ENCODE measurements around the gene CST2. TPM values are rescaled to one million over a fixed set of nuclear protein-coding genes. Genes with fewer than 3 reads are reported as not detected.
"Not testable (repeated sequence)": the region's sequence is repeated elsewhere in the genome, so short reads cannot be mapped to it uniquely, and the experiment has no call there.

CST2 gene, protein sequence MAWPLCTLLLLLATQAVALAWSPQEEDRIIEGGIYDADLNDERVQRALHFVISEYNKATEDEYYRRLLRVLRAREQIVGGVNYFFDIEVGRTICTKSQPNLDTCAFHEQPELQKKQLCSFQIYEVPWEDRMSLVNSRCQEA
- not detected for total RNA-seq (ENCODE audit: insufficient read depth, low replicate concordance)

DNA sequence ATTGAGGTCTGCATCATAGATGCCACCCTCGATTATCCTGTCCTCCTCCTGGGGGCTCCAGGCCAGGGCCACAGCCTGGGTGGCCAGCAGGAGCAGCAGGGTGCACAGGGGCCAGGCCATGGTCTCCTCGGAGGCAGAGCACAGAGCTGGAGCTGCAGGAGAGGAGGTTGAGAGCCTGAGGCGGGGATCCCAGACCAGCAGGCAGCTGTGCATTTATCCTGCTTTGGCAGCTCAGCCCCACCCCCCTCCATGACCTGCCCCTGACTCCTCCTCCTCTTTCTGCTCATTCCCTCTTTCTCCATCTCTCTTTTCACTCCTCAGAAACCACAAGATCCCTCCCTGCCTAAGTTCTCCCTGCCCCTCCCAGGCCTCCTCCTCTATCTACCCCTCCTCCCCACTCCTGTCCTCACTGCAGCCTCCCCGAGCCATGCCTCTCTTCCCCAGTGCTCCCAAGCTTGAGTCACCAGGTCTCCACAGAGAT, at the start of gene CST2:
Gene CST2 (minus strand): TSS at position 189 of the 481 bp plus-strand sequence. CDS start 69 bp downstream, at position 120.
- no peak for DNase-seq (ENCODE audit: low spot score)

DNA sequence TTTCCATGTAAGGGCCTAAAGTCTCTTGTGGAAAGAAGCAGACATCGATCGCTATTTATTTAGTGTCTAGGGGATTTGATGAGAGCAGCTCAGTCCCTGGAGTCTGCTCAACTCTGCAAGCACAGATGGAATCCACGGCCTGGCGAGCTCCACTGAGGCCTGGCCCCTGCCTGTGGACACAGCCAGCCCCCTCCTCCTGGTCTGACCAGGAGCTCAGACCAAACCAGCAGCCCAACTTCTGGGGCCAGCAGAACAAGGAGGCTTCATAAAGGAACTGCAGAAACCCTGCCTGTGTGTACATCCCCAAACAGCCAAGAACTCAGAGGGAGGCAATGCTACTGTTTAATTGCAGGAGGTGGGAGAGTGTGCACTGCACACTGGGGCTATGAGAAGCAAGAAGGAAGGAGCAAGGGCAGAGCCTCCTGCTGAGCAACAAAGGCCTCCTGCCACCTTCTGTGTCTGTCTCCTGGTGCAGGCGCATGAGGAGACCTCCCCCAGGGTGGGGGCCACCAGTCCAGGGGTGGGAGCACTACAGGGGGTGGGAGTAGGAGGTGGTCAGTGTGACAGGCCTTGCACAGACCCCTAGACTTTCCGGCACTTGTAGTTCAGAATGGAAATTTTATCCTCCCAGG, 49.2 kb upstream of the CST2 start:
- peak; percentile 11 for DNase-seq (ENCODE audit: low spot score)

DNA sequence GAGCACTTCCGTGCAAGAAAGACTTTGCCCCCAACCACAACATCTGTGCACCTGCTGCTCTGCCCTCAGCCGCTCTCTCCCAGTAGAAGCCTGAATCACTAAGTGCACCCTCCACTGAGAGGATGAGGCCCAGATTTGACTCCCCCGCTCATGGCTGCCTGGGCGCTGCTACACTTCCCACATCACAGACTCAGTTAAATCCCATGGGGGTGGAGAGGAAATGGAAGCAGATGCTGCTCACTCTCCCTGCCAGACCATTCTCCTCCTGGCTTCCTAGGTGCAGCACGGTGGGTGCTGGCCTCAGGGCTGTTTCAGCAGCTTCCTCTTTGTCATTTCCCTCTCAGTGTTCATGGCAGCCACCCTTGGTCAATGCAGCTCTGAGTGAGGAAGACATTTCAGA, 48.2 kb upstream of the CST2 start:
- DNase-seq (ENCODE audit: low spot score): no peak

DNA sequence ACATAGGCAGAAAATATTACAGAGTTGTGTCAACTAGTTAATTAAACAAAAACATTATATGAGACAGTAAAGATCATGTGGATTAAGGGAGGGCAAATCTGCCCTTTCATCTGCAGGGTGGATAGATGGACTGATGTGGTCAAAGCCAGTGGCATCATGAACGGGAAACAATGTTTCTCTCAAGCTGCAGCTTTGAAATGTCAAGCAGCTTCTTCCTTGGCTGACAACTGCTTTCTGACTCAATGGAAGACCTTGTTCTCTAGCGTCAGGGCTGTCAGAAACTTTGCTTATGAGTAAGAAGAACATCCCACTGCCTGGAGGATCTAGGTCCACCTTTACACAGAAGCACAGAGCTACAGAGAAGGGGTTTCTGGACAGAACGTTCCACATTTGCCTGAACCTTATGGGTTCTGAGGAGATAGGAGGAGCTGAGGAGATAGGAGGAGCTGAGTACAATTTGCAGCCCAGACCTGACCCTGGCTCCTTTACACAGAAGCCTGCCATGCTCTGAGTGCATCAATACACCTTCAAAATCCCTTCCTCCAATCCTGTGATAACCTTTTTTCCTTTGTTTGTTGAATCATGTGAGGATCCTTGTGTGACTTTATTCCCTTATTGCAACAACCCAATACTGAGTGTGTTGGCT, 47.0 kb upstream of the CST2 start:
- no peak for DNase-seq (ENCODE audit: low spot score)

DNA sequence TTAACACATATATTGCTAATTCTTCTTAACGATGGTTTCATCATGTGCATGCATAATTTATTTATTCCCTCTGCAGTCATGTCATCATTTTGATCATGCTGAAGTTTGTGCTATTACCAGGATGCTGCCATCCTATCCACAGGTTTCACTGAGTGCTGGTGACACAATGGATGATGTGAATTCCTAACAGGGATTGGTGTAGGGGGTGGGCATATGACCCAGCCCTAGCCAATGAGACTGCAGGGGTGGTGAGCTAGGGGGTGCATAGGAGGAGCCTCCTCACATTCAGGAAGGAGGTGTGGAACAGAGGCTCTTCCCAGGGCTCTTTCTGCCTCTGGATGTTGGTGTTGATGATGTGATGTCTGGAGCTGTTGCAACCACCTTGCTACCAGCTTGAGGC, 45.5 kb upstream of the CST2 start:
- DNase-seq (ENCODE audit: low spot score): no peak

DNA sequence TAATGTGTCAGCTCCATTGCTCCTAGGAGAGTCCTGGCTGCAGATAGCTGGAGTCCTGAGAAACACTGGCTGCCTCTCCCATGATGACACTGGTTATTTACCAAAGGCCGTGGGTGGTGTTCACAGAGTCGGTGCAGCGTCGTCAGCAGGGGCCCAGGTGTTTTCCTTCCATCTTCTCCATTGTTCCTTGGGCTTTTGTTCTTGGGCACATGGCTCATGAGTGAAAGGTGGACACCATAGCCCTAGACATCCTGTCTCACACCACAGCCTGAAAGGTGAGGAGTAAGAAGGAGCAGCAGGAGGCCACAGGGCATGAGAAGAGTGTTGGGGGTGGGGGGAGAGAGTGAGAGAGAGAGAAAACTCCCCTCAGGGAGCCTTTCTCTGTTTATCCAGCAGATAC, 43.9 kb upstream of the CST2 start:
- no peak for DNase-seq (ENCODE audit: low spot score)

DNA sequence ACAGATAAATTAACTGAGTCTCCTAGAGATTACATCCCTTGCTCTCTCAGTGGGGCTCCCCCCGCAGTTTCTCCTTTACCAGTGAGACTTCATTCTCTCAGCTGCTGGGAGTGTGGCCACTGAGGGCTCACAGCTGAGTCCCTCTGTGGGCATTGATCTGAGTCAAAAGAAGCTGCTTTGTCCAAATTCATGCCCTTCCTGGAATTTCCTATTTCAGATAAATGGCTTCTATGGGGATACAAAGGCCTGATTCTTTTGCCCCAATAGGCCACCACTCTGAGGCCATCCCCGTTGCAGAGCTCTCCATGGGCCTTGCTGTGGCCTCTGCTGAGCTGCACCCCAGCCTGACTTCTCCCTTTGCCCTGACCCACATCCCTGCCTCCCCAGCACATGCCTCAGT, 43.0 kb upstream of the CST2 start:
- no peak for DNase-seq (ENCODE audit: low spot score)

DNA sequence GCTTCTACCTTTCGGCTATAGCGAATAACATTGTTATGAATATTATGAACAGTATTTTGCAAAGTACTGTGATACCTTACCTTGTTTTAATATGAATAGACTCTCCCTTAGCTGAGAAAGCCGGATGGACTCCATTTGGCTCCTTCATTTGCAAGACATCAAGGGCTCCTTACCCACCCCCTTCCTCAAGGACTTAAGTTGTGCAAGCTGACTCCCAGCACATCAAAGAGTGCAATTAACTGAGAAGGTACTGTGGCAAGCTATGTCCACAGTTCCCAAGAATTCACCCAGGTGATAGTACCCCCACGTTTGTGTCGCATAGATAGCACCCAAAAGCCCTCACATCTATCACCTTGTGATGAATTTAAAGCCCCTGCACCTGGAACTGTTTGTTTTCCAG, 41.8 kb upstream of the CST2 start:
- DNase-seq (ENCODE audit: low spot score): no peak

DNA sequence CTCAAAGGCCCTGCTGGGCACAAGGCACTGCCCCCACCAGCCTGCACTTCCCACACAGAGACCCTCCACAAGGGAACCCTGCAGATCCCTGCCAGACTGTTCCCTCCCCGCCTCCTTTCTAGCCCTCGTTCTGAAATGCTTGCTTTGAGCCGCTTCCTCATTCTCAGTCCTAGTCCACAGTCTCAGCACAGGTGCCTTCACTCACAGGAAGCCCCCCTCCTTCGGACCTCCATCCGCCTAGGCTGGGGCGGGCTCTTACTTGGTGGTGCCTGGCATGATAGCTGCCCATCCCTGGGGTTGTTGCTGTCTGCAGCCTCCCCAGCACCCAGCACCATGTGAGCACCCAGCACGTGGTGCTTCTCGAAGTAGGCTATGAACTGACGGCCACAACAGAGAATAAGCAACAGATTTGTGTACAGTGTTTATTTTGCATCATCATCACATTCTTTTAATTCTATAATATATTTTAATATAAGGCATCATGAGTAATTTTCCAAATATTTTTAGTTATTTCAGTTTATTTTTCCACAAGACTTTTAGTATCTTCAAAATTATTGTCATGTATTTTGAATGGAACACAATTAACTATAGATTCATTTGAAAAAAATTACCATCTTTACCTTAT, 40.7 kb upstream of the CST2 start:
- DNase-seq (ENCODE audit: low spot score): no peak

DNA sequence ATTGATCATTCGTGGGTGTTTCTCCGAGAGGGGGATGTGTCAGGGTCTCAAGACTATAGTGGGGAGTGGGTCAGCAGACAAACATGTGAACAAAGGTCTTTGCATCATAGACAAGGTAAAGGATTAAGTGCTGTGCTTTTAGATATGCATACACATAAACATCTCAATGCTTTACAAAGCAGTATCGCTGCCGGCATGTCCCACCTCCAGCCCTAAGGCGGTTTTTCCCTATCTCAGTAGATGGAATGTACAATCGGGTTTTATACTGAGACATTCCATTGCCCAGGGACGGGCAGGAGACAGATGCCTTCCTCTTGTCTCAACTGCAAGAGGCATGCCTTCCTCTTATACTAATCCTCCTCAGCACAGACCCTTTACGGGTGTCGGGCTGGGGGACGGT, 34.2 kb upstream of the CST2 start:
- DNase-seq (ENCODE audit: low spot score): not testable (repeated sequence)

DNA sequence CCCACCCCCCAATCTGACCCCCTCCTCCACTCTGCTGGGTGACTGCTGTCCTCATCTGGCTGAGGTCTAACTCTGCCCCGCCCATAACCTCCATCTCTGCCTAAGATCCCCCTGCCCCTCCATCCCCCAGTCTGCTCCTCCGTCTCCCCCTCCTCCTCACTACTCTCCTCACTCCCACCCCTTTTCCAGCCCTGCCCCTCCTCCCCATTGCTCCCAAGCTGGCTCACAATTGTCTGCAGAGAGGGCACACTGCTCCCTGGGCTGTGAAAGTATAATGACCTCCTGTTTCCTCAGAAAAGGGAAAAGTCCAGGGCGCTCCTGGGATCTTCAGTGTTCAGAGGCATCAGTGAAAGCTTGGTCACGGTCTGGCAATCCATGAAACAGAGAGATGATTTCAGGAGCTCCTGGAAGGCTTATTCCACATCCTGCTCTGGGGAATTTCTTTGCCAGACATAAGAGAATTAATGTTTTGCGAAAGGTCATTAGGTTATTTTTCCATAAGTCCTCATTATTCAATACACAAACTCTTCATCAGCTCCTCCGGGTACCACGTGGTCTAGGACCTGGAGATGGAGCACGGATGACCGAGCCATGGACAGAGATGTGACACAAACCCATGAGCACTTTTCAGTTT, 31.6 kb upstream of the CST2 start:
- DNase-seq (ENCODE audit: low spot score): no peak

DNA sequence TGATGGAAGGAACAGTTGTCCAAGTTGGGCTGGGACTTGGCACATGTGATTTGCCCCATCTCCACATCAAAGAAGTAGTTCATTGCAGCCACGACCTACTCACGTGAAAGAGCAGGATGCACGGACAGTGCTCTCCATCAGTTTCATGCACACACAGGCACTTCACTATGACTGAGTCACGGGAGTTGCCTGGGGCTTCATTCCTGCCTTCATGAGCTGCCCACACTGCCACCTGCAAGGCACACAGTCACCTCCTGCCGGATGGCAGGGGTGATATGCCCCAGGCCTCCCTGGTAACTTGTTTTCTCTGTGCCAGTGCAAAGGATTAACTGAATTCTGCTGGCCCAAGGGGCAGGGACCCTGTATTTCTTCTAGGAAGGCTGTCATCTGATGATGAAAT, 30.2 kb upstream of the CST2 start:
- no peak for DNase-seq (ENCODE audit: low spot score)

DNA sequence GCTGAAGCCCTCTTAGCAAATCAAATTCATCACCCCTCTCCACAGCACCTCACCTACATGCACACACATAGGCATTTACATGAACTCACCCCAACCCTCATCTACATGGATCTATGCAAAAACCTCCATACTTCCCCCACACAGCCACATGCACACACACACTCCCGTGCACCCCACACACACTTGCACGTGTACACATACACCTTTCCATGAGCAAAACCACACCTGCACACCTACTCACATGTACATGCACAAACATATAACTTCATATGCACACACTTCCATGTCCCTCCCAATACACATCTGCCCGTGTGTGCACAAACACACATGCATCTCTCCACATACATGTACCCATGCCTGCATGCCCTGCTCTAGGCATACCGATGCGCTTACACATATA, 29.7 kb upstream of the CST2 start:
- no peak for DNase-seq (ENCODE audit: low spot score)

DNA sequence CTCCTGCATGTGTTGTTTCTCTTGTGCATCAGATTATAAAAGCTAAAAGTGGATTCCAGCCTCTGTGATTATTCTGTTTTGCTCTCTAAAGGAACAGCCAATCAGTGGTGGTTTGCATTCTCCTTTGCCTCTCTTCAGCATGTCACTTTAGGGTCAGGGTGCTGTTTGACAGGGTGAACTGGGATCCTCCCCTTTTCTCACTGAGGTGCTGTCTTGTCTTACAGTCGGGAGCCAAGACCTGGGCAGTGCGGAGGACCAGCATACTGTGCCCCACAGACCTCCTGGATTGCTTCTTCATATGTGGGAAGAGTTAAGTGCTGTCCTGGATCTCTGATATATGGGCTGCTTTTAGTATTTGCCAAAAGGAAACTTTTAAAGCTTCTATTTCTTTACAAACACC, 15.2 kb upstream of the CST2 start:
- no peak for DNase-seq (ENCODE audit: low spot score)

DNA sequence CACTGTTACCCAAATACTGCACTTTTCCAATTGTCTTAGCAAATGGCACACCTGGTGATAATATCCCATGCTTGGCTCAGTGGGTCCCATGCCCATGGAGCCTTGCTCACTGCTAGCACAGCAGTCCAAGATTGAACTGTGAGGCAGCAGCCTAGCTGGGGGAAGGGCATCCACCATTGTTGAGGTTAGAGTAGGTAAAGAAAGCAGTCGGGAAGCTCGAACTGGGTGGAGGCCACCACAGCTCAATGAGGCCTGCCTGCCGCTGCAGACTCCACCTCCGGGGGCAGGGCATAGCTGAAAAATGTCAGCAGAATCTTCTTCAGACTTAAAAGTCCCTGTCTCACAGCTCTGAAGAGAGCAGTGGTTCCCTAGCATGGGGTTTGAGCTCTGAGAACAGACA, 9.2 kb upstream of the CST2 start:
- DNase-seq (ENCODE audit: low spot score): no peak

DNA sequence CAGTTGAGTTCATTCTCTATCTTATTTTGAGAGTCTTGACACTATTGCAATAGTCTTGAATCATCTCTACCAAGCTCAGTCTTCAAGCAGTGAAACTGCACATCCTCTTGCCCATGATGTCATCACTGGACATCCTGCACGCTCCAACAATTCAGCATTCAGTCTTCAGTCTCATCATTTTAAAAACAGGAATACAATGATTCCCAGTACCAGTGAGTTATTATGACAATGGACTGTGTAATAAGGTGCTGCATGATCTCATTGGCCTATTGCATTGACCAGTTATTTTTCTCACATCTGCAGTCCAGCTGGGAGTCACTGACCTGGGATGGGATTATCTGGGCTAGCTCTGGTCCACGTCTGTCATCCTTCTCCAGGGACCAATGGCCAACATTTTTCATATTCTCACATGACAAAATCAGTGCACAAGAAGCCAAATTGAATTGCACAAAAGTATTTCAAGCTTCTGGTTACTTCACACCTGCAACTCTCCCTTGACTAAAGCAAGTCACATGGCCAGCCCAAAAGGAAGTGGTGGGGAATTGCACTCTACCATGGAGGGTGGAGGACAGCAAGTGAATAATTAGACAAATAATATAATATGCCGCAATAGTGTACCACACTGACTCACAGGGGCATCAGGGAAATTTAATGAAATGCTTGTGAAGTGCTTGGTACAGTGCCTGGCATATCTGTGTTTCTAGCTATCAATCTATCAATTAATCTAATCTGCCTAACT, 6.4 kb upstream of the CST2 start:
- no peak for DNase-seq (ENCODE audit: low spot score)

DNA sequence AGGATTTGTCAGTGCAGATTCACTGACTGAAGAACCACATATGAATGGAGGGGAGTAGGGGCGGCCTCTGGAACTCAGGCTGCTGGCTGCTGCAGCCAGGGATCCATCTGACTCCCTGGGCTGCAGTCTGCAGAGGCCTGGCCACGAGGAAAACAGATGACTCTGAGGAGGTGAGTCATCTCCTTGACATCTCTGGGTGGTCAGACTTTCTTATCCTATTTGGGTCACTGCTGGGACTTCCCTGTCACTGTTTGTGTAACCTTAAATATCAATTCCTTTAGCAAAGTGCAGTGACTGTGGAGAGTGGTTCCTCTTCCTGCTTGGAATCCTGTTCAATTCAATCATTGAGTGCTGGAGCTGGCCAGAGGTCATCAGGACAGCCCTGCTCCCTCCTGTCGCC, 5.4 kb upstream of the CST2 start:
- DNase-seq (ENCODE audit: low spot score): not testable (repeated sequence)

DNA sequence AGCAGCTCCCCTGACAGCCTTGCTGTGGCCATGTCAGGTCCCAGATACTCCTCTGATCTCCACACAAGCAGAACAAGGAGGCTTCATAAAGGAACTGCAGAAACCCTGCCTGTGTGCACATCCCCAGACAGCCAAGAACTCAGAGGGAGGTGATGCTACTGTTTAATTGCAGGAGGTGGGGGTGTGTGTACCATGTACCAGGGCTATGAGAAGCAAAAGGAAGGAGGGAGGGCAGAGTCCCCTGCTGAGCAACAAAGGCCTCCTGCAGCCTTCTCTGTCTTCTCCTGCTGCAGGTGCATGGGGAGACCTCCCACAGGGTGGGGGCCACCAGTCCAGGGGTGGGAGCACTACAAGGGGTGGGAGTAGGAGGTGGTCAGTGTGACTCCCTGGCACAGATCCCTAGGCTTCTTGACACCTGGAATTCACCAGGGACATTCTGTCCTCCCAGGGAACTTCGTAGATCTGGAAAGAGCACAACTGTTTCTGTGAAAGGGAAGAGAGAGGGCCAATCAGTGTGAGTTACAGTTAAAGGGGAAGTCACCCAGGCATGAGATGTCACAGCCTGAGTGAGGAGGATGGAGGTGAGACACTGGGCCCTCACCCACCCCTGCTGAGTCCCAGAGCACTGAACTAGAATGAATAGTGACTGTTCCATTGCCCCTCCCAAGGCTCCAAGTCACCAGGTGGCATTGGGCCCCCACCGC, 2.8 kb downstream of the CST2 start:
- no peak for DNase-seq (ENCODE audit: low spot score)

DNA sequence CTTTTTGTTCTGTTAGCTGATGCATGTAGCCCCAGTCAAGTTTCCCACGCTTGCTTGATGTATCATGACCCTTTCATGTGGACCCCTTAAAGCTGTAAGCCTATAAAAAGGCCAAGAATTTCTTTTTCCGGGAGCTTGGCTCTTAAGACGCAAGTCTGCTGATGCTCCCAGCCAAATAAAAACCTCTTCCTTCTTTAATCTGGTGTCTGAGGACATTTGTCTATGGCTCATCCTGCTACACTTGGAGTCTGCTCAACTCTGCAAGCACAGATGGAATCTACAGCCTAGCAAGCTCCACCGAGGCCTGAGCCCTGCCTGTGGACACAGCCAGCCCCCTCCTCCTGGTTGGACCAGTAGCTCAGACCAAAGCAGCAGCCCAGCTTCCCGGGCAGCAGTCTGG, 3.4 kb downstream of the CST2 start:
- DNase-seq (ENCODE audit: low spot score): peak; percentile 47

DNA sequence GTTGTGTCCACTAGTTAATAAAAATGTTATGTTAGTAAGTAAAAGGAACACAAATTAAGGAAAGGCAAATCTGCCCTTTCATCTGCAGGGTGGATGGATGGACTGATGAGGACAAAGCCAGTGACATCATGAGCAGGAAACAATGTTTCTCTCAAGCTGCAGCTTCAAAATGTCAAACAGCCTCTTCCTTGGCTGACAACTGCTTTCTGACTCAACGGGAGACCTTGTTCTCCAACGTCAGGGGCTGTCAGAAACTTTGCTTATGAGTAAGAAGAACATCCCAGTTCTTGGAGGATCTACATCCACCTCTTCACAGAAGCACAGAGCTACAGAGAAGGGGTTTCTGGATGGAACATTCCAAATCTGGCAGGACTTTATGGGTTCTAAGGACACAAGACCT, 6.0 kb downstream of the CST2 start:
- DNase-seq (ENCODE audit: low spot score): no peak

DNA sequence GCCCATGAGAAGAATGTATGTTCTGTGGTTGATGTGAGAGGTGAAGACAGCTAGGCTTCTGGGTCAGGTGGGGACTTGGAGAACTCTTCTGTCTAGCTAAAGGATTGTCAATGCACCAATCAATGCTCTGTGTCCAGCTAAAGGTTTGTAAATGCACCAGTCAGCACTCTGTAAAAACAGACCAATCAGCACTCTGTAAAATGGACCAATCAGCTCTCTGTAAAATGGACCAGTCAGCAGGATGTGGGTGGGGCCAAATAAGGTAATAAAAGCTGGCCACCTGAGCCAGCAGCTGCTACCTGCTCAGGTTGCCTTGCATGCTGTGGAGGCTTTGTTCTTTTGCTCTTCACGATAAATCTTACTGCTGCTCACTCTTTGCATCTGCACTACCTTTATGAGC, 15.0 kb downstream of the CST2 start:
- DNase-seq (ENCODE audit: low spot score): not testable (repeated sequence)

Measured in umbilical cord (tissue), 2 donors.